Left lung (tissue), 10 donors: Measurements from ENCODE around the gene NPC2. TPM values are rescaled to one million over a fixed set of nuclear protein-coding genes. Genes with fewer than 3 reads are reported as not detected.

Experiments
- ATAC-seq: fragments of 200-7000 bp; cut with Tn5 transposase; one replicate; pipeline ENCODE4 v1.9.1; 2020; ENCODE audit warnings: moderate library complexity
- DNase-seq, 4 donors: peaks; one replicate each; pipeline ENCODE4 v3.0.0-alpha.2; 2013 to 2020
- H3K27ac ChIP-seq, 2 donors: fragments of 200-600 bp; sonication (generic) in 1 of 2; one replicate each; pipeline versions ENCODE4 v1.5.0 to v1.8.0; 2020 to 2021
- H3K27me3 ChIP-seq, 2 donors: fragments of 200-600 bp; sonication (generic) in 1 of 2; one replicate each; pipeline versions ENCODE4 v1.5.0 to v1.8.0; 2020 to 2021
- H3K36me3 ChIP-seq, 2 donors: fragments of 200-600 bp; sonication (generic) in 1 of 2; one replicate each; pipeline versions ENCODE4 v1.5.0 to v1.8.0; 2020 to 2021
- H3K4me1 ChIP-seq, 2 donors: fragments of 200-600 bp; one replicate each; pipeline ENCODE4 v1.8.0; 2021
- H3K4me3 ChIP-seq, 2 donors: fragments of 200-600 bp; sonication (generic) in 1 of 2; one replicate each; pipeline versions ENCODE4 v1.5.0 to v1.8.0; 2020 to 2021; ENCODE audit warnings: mild to moderate bottlenecking in 1 of 2
- H3K9me3 ChIP-seq, 2 donors: fragments of 200-600 bp; sonication (generic) in 1 of 2; one replicate each; pipeline versions ENCODE4 v1.5.0 to v1.8.0; 2020 to 2021
- CTCF ChIP-seq, 2 donors: fragments of 200-600 bp; sonication (generic) in 1 of 2; IDR thresholded peaks; one replicate each; pipeline versions ENCODE4 v1.5.0 to v1.8.0; 2021; ENCODE audit warnings: antibody characterized with exemption in 2 of 2
- intact Hi-C, 2 donors: fragments of 100-400 bp; cut with DNase I; formaldehyde crosslinking; loops; one replicate each; pipeline versions ENCODE4 v1.11.2 to v1.14.2; 2022
- polyA plus RNA-seq, 6 donors: library from polyadenylated mRNA; unstranded; fragments of 120-200 nt; gene quantifications; one replicate each; pipeline ENCODE4 v1.2.1, GENCODE V29; 2013; ENCODE audit not compliant: insufficient read length in 6 of 6
- total RNA-seq, 2 donors: library from RNA; stranded (reverse); fragmentation: NEBNext Ultra II Directional; extraction: Animal tissue kit (Norgen Biotek cat#: 25700); gene quantifications; one replicate each; pipeline ENCODE4 v1.2.1, GENCODE V29; 2021
- donor health status: DM: no; HTN: yes; CAD: no.
- donor health status: DM: no; HTN: no; CAD: no.

The NPC2 gene
- total and polyA plus RNA-seq, 8 donors: 776 to 1,413 (median 995) TPM

- intact Hi-C loops: loop anchor here in 1 of 2 donors (10.0 kb wide), 1 partner anchor 114 kb away; the partner anchor contains the start of gene LTBP2
- peak; percentile 86 for ATAC-seq
- peak; percentile 44 to 46 for TF ChIP-seq CTCF (IDR thresholded peaks at IDR 0.05)
- Histone ChIP-seq H3K9me3 (no peaks in the 10 kb centered on the region), H3K4me3 (no peak overlapping the region), H3K27me3 (no peaks in the 10 kb centered on the region), H3K36me3 (peaks cover 0 to 7% of the 10 kb centered on the region in 2 donors), H3K4me1 (peaks cover 0 to 5% of the 10 kb centered on the region in 2 donors), H3K27ac (no peak overlapping the region)
- peak in 3 of 4 donors; percentile 62 to 88 (median 67) for DNase-seq
These were observed 8.1 kb upstream of the NPC2 start for GRCh38 chr14:74501135-74501614.

GRCh38 chr14:74500417-74501134 lies 7.5 kb upstream of the NPC2 start:
- TF ChIP-seq CTCF (IDR thresholded peaks at IDR 0.05): no peak
- ATAC-seq: peak; percentile 3
- Histone ChIP-seq H3K27ac (no peak overlapping the region), H3K9me3 (no peaks in the 10 kb centered on the region), H3K36me3 (peaks cover 0 to 6% of the 10 kb centered on the region in 2 donors), H3K27me3 (no peaks in the 10 kb centered on the region), H3K4me3 (no peak overlapping the region), H3K4me1 (peaks cover 0 to 7% of the 10 kb centered on the region in 2 donors)
- no peak for DNase-seq
- intact Hi-C loops: loop anchor here in 1 of 2 donors (10.0 kb wide), 1 partner anchor 114 kb away; the partner anchor contains the start of gene LTBP2

GRCh38 chr14:74495356-74495755 lies 2.3 kb upstream of the NPC2 start:
- Histone ChIP-seq H3K4me1 (peaks cover 7 to 41% of the 10 kb centered on the region in 2 donors), H3K9me3 (no peaks in the 10 kb centered on the region), H3K36me3 (peaks cover 0 to 6% of the 10 kb centered on the region in 2 donors), H3K27me3 (no peaks in the 10 kb centered on the region), H3K27ac (no peak overlapping the region), H3K4me3 (no peak overlapping the region)
- no peak for TF ChIP-seq CTCF (IDR thresholded peaks at IDR 0.05)
- no peak for ATAC-seq
- intact Hi-C loops: no loop called here
- no peak for DNase-seq

- Histone ChIP-seq H3K4me1 (peaks cover 14 to 59% of the 10 kb centered on the region in 2 donors), H3K36me3 (peaks cover 0 to 3% of the 10 kb centered on the region in 2 donors), H3K27me3 (no peaks in the 10 kb centered on the region), H3K27ac (peak within 1 kb of the TSS; percentile 95 to 97), H3K4me3 (peak within 1 kb of the TSS; percentile 83 to 97), H3K9me3 (no peaks in the 10 kb centered on the region)
- ATAC-seq: peak; percentile 89
- intact Hi-C loops: loop anchor here in 1 of 2 donors (5.0 kb wide), 1 partner anchor 131 kb away; no protein-coding TSS in a partner anchor
- DNase-seq: peak; percentile 97 to 100 (median 100)
- peak in 1 of 2 donors; percentile 6 for TF ChIP-seq CTCF (IDR thresholded peaks at IDR 0.05)
These were observed 497 bp upstream of the NPC2 start, which contains the start of gene ISCA2 for GRCh38 chr14:74493343-74494261. TSS of gene ISCA2 (plus strand) at chr14:74493765. CDS start at chr14:74493775, 10 bp downstream.
